ENCODE measurements around the gene LCLAT1.

LCLAT1 gene

GRCh38 chr2:30679426-30680088 is 232.5 kb downstream of the LCLAT1 start:
- no peak for DNase-seq

- no peak for DNase-seq
These were observed 233.1 kb downstream of the LCLAT1 start for GRCh38 chr2:30680121-30680520.

- no peak for DNase-seq
These were observed 234.0 kb downstream of the LCLAT1 start for GRCh38 chr2:30681022-30681421.

- DNase-seq, result no peak
These were observed 236.3 kb downstream of the LCLAT1 start for GRCh38 chr2:30683236-30683956.

GRCh38 chr2:30684026-30684425 is 237.0 kb downstream of the LCLAT1 start:
- no peak for DNase-seq

- DNase-seq, result no peak
These were observed 237.5 kb downstream of the LCLAT1 start for GRCh38 chr2:30684516-30684915.

- no peak for DNase-seq
These were observed 237.9 kb downstream of the LCLAT1 start for GRCh38 chr2:30684996-30685395.

GRCh38 chr2:30686000-30686399 is 239.0 kb downstream of the LCLAT1 start:
- DNase-seq, result no peak

- no peak for DNase-seq
These were observed 239.6 kb downstream of the LCLAT1 start for GRCh38 chr2:30686669-30687068.

- DNase-seq, result no peak
These were observed 241.9 kb downstream of the LCLAT1 start for GRCh38 chr2:30688956-30689401.

- no peak for DNase-seq
These were observed 242.6 kb downstream of the LCLAT1 start for GRCh38 chr2:30689496-30690125.

GRCh38 chr2:30690126-30690561 is 243.1 kb downstream of the LCLAT1 start:
- DNase-seq, result no peak

GRCh38 chr2:30691091-30691947 is 244.3 kb downstream of the LCLAT1 start:
- DNase-seq, result no peak

GRCh38 chr2:30691948-30692828 is 245.1 kb downstream of the LCLAT1 start:
- DNase-seq, result no peak

- DNase-seq, result peak; percentile 23 to 40
These were observed 245.8 kb downstream of the LCLAT1 start for GRCh38 chr2:30692829-30693275.

All from inflammatory macrophage (primary cell).